GM12878 (cell line): ENCODE data around the gene SLC66A3.

Experiments used
- BHLHE40 ChIP-seq, 2 experiments: fragments of 450-650 bp in 1 of 2; IDR thresholded peaks; 2 replicates each; pipeline ENCODE4 v1.6.1; 2011 to 2017; ENCODE audit warnings: low read depth in 2 of 2, borderline replicate concordance in 1 of 2, improper control_type of control experiment in 1 of 2, low read length in 1 of 2, mild to moderate bottlenecking in 1 of 2
- POLR2AphosphoS5 ChIP-seq: IDR thresholded peaks from 2 replicates; pipeline ENCODE4 v1.6.1; 2011; ENCODE audit warnings: mild to moderate bottlenecking, low read length, inconsistent platforms
- SMC3 ChIP-seq: IDR thresholded peaks from 2 replicates; pipeline ENCODE4 v1.6.1; 2011; ENCODE audit warnings: low read length, improper control_type of control experiment, borderline replicate concordance
- SPI1 ChIP-seq: IDR thresholded peaks from 2 replicates; pipeline ENCODE4 v1.6.1; 2011; ENCODE audit warnings: low read depth, mild to moderate bottlenecking, low read length, moderate library complexity, borderline replicate concordance; ENCODE audit not compliant: insufficient read depth
- TF ChIP-seq, protein P1 (sequence below): fragments of 450-650 bp; IDR thresholded peaks from 2 replicates; pipeline ENCODE4 v1.6.1; 2017; ENCODE audit warnings: antibody characterized with exemption, mild to moderate bottlenecking, moderate library complexity
- TF ChIP-seq, protein P2 (sequence below), 3 experiments: IDR thresholded peaks in 2 of 3; conservative IDR thresholded peaks in 1 of 3; 2 replicates each; pipeline ENCODE4 v1.5.1; 2011; ENCODE audit warnings: low read depth in 3 of 3, low read length in 3 of 3, mild to moderate bottlenecking in 3 of 3, control low read depth in 2 of 3, moderate library complexity in 2 of 3, inconsistent platforms in 1 of 3, mixed read lengths in 1 of 3; ENCODE audit not compliant: control insufficient read depth in 2 of 3, insufficient read depth in 1 of 3; ENCODE audit errors: extremely low read depth in 1 of 3

DNA sequence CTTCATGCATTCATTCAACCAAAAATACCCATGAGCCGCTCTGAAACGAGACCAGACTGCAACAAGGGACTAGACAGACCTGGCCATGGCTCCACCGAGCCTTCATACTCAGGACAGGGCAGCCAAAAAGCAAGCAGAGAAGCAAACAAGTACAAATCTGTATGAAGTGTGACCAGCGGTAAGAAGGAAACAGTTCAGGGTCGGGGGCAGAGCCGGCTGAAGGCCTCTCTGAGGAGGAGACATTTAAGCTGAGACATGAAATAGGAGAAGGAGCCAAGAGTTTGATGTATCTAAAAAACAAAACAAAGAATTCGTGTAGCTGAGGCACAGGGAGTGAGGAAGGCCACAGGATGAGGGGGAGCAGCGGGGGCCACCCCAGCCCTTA is 21.3 kb upstream of the SLC66A3 start:
- TF ChIP-seq, protein P1, sequence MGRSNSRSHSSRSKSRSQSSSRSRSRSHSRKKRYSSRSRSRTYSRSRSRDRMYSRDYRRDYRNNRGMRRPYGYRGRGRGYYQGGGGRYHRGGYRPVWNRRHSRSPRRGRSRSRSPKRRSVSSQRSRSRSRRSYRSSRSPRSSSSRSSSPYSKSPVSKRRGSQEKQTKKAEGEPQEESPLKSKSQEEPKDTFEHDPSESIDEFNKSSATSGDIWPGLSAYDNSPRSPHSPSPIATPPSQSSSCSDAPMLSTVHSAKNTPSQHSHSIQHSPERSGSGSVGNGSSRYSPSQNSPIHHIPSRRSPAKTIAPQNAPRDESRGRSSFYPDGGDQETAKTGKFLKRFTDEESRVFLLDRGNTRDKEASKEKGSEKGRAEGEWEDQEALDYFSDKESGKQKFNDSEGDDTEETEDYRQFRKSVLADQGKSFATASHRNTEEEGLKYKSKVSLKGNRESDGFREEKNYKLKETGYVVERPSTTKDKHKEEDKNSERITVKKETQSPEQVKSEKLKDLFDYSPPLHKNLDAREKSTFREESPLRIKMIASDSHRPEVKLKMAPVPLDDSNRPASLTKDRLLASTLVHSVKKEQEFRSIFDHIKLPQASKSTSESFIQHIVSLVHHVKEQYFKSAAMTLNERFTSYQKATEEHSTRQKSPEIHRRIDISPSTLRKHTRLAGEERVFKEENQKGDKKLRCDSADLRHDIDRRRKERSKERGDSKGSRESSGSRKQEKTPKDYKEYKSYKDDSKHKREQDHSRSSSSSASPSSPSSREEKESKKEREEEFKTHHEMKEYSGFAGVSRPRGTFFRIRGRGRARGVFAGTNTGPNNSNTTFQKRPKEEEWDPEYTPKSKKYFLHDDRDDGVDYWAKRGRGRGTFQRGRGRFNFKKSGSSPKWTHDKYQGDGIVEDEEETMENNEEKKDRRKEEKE, result no peak
- TF ChIP-seq BHLHE40 (IDR thresholded peaks at IDR 0.05; ENCODE audit: borderline replicate concordance in 1 of 2, low read depth in 2 of 2, low read length in 1 of 2), result no peak
- TF ChIP-seq SPI1, result no peak
- TF ChIP-seq POLR2AphosphoS5, result no peak
- TF ChIP-seq, protein P2, sequence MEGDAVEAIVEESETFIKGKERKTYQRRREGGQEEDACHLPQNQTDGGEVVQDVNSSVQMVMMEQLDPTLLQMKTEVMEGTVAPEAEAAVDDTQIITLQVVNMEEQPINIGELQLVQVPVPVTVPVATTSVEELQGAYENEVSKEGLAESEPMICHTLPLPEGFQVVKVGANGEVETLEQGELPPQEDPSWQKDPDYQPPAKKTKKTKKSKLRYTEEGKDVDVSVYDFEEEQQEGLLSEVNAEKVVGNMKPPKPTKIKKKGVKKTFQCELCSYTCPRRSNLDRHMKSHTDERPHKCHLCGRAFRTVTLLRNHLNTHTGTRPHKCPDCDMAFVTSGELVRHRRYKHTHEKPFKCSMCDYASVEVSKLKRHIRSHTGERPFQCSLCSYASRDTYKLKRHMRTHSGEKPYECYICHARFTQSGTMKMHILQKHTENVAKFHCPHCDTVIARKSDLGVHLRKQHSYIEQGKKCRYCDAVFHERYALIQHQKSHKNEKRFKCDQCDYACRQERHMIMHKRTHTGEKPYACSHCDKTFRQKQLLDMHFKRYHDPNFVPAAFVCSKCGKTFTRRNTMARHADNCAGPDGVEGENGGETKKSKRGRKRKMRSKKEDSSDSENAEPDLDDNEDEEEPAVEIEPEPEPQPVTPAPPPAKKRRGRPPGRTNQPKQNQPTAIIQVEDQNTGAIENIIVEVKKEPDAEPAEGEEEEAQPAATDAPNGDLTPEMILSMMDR (IDR thresholded peaks at IDR 0.05 in 2 of 3, conservative IDR thresholded peaks at IDR 0.05 in 1 of 3; ENCODE audit: control insufficient read depth in 2 of 3, extremely low read depth in 1 of 3, insufficient read depth in 1 of 3, low read depth in 3 of 3, low read length in 3 of 3), result no peak
- no peak for TF ChIP-seq SMC3
